GM03348 (cell line): ENCODE results near the gene TBXAS1.

Experiments used
- DNase-seq: peaks from one replicate; pipeline ENCODE4 v3.0.0; 2012; ENCODE audit warnings: low spot score

TBXAS1 gene

GRCh38 chr7:140025241-140025640 is 196.2 kb downstream of the TBXAS1 start:
- DNase-seq, result no peak

- no peak for DNase-seq
Measured at GRCh38 chr7:140025814-140026433, 196.9 kb downstream of the TBXAS1 start.

- DNase-seq, result no peak
Measured at GRCh38 chr7:140026935-140027334, 197.9 kb downstream of the TBXAS1 start.

- no peak for DNase-seq
Measured at GRCh38 chr7:140027858-140028257, 198.8 kb downstream of the TBXAS1 start.

- DNase-seq, result no peak
Measured at GRCh38 chr7:140028311-140028710, 199.2 kb downstream of the TBXAS1 start.

- DNase-seq, result no peak
Measured at GRCh38 chr7:140029072-140029471, 200.0 kb downstream of the TBXAS1 start.

GRCh38 chr7:140031364-140031763 is 202.3 kb downstream of the TBXAS1 start:
- no peak for DNase-seq

- DNase-seq, result no peak
Measured at GRCh38 chr7:140033036-140033435, 204.0 kb downstream of the TBXAS1 start.

GRCh38 chr7:140033779-140034363 is 204.8 kb downstream of the TBXAS1 start:
- DNase-seq, result no peak

GRCh38 chr7:140034421-140034820 is 205.4 kb downstream of the TBXAS1 start:
- no peak for DNase-seq

- DNase-seq, result peak; percentile 70
Measured at GRCh38 chr7:140035400-140036223, 206.5 kb downstream of the TBXAS1 start.

- DNase-seq, result no peak
Measured at GRCh38 chr7:140036224-140036962, 207.3 kb downstream of the TBXAS1 start.

- no peak for DNase-seq
Measured at GRCh38 chr7:140039066-140039465, 210.0 kb downstream of the TBXAS1 start.

GRCh38 chr7:140039896-140040295 is 210.8 kb downstream of the TBXAS1 start:
- no peak for DNase-seq

- DNase-seq, result no peak
Measured at GRCh38 chr7:140041659-140042385, 212.8 kb downstream of the TBXAS1 start.

- DNase-seq, result no peak
Measured at GRCh38 chr7:140042386-140042670, 213.3 kb downstream of the TBXAS1 start.

- no peak for DNase-seq
Measured at GRCh38 chr7:140044251-140044650, 215.2 kb downstream of the TBXAS1 start.

GRCh38 chr7:140045697-140046096 is 216.6 kb downstream of the TBXAS1 start:
- no peak for DNase-seq

- no peak for DNase-seq
Measured at GRCh38 chr7:140047197-140047596, 218.1 kb downstream of the TBXAS1 start.

GRCh38 chr7:140048138-140048537 is 219.1 kb downstream of the TBXAS1 start:
- DNase-seq, result no peak

GRCh38 chr7:140048989-140049338 is 219.9 kb downstream of the TBXAS1 start:
- DNase-seq, result no peak

- no peak for DNase-seq
Measured at GRCh38 chr7:140049339-140050024, 220.4 kb downstream of the TBXAS1 start.
